Body of pancreas (tissue), 4 donors: Measurements from ENCODE around the gene LEPROT. TPM values are rescaled to one million over a fixed set of nuclear protein-coding genes. Genes with fewer than 3 reads are reported as not detected.
A peak's percentile ranks its signal among the peaks of the same experiment; 100 is the strongest.
"Not testable (repeated sequence)": the region's sequence is repeated elsewhere in the genome, so short reads cannot be mapped to it uniquely, and the experiment has no call there.

Experiments
- ATAC-seq: fragments of 150-250 bp; one replicate; pipeline ENCODE4 v1.9.1; 2016
- DNase-seq, 4 donors: peaks; one replicate each; pipeline ENCODE4 v3.0.0-alpha.2; 2019
- H3K27ac ChIP-seq, 4 donors: fragments of 200-600 bp; sonication (generic); 1 replicate in 3 of 4; 2 replicates in 1 of 4; pipeline versions ENCODE4 v1.5.1 to v1.6.1; 2016 to 2019; ENCODE audit warnings: mild to moderate bottlenecking in 1 of 4, mixed read lengths in 1 of 4, moderate library complexity in 1 of 4
- H3K27me3 ChIP-seq, 2 donors: fragments of 200-600 bp; sonication (generic); one replicate each; pipeline ENCODE4 v1.6.0; 2016; ENCODE audit warnings: mild to moderate bottlenecking in 1 of 2
- H3K36me3 ChIP-seq, 2 donors: fragments of 200-600 bp; sonication (generic); replicated peaks in 1 of 2; 2 replicates each; pipeline ENCODE4 v1.5.1; 2016; ENCODE audit warnings: low read depth in 2 of 2; ENCODE audit not compliant: insufficient read depth in 1 of 2
- H3K4me1 ChIP-seq: fragments of 200-600 bp; sonication (generic); one replicate; pipeline ENCODE4 v1.6.0; 2016
- H3K4me3 ChIP-seq, 2 donors: fragments of 200-600 bp; sonication (generic); 1 replicate in 1 of 2; 2 replicates in 1 of 2; pipeline ENCODE4 v1.5.1; 2016 to 2019
- H3K9me3 ChIP-seq, 3 donors: fragments of 200-600 bp; sonication (generic); 1 replicate in 2 of 3; 2 replicates in 1 of 3; pipeline ENCODE4 v1.5.1; 2016
- CTCF ChIP-seq, 7 experiments: fragments of 450-650 bp in 4 of 7; fragments of 200-600 bp in 3 of 7; sonication (generic) in 3 of 7; IDR thresholded peaks; one replicate each; pipeline ENCODE4 v1.5.1; 2016 to 2019; ENCODE audit warnings: antibody characterized with exemption in 7 of 7
- POLR2A ChIP-seq, 3 donors: fragments of 450-650 bp; IDR thresholded peaks; one replicate each; pipeline ENCODE4 v1.6.1; 2016; ENCODE audit warnings: antibody characterized with exemption in 3 of 3, mild to moderate bottlenecking in 2 of 3
- WGBS, 2 donors: methylation state at CpG; one replicate each; pipeline ENCODE4 v1.1.5; 2017; 5-methylcytosine and 5-hydroxymethylcytosine counted together
- intact Hi-C: fragments of 100-400 bp; cut with DNase I; formaldehyde crosslinking; loops from one replicate; pipeline ENCODE4 v1.15.1; 2023
- total RNA-seq, 2 donors: library from RNA; depleted of rRNA; stranded (reverse); fragments of >200 nt; gene quantifications; one replicate each; pipeline ENCODE4 v1.1.0, GENCODE V29; 2016

LEPROT gene
- total RNA-seq, 2 donors from 2014 or later: 22.7 to 47.7 TPM

GRCh38 chr1:65458730-65459396, 38.4 kb downstream of the LEPROT start:
- intact Hi-C loops: no loop called here
- Histone ChIP-seq H3K27ac (no peak overlapping the region), H3K36me3 (no peaks in the 10 kb centered on the region), H3K27me3 (no peaks in the 10 kb centered on the region), H3K4me1 (peaks cover 5% of the 10 kb centered on the region), H3K4me3 (no peak overlapping the region), H3K9me3 (no peaks in the 10 kb centered on the region)
- TF ChIP-seq CTCF (IDR thresholded peaks at IDR 0.05): no peak
- TF ChIP-seq POLR2A (IDR thresholded peaks at IDR 0.05): no peak
- WGBS, 2 donors: 53 to 67% methylated on average over 2 of the region's 2 CpGs
- no peak for ATAC-seq
- DNase-seq: no peak

- peak; percentile 45 for ATAC-seq
- DNase-seq: no peak
- Histone ChIP-seq H3K27ac (no peak overlapping the region), H3K36me3 (no peaks in the 10 kb centered on the region), H3K4me3 (no peak overlapping the region), H3K27me3 (no peaks in the 10 kb centered on the region), H3K9me3 (no peaks in the 10 kb centered on the region), H3K4me1 (peaks cover 5% of the 10 kb centered on the region)
- intact Hi-C loops: no loop called here
- TF ChIP-seq POLR2A (IDR thresholded peaks at IDR 0.05) (no peak), CTCF (IDR thresholded peaks at IDR 0.05) (peak in 6 of 7 experiments; percentile 23 to 52 (median 40))
- WGBS, 2 donors: 50 to 61% methylated on average over 1 of the region's 1 CpG
Measured at GRCh38 chr1:65459397-65459768, 38.9 kb downstream of the LEPROT start.

DNA sequence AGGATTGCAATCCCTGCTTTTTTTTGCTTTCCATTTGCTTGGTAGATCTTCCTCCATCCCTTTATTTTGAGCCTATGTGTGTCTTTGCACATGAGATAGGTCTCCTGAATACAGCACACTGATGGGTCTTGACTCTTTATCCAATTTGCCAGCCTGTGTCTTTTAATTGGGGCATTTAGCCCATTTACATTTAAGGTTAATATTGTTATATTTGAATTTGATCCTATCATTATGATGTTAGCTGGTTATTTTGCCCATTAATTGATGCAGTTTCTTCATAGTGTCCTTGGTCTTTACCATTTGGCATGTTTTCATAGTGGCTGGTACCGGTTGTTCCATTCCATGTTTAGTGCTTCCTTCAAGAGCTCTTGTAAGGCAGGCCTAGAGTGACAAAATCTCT, 45.4 kb downstream of the LEPROT start:
- ATAC-seq, H3K4me3 ChIP-seq, H3K36me3 ChIP-seq, H3K27ac ChIP-seq, H3K27me3 ChIP-seq, DNase-seq, H3K9me3 ChIP-seq, intact Hi-C loops: not testable (repeated sequence)
- peaks cover 31% of the 10 kb centered on the region for H3K4me1 ChIP-seq
- 90 to 92% methylated on average over 1 of the region's 1 CpG for WGBS, 2 donors

GRCh38 chr1:65467536-65467935, 47.1 kb downstream of the LEPROT start:
- H3K36me3 ChIP-seq: no peaks in the 10 kb centered on the region
- intact Hi-C loops: no loop called here
- H3K4me3 ChIP-seq: no peak overlapping the region
- H3K9me3 ChIP-seq: no peaks in the 10 kb centered on the region
- peaks cover 41% of the 10 kb centered on the region for H3K4me1 ChIP-seq
- H3K27ac ChIP-seq: peak overlapping the region in 3 of 4 donors; percentile 11 to 62 (median 50)
- TF ChIP-seq CTCF (IDR thresholded peaks at IDR 0.05): peak in 1 of 7 experiments; percentile 9
- TF ChIP-seq POLR2A (IDR thresholded peaks at IDR 0.05): peak in 1 of 3 donors; percentile 11
- DNase-seq (peak; percentile 50 to 88 (median 72)), ATAC-seq (peak; percentile 75)
- H3K27me3 ChIP-seq: no peaks in the 10 kb centered on the region
- 29 to 50% methylated on average over 2 to 6 of the region's 6 CpGs for WGBS, 2 donors

DNA sequence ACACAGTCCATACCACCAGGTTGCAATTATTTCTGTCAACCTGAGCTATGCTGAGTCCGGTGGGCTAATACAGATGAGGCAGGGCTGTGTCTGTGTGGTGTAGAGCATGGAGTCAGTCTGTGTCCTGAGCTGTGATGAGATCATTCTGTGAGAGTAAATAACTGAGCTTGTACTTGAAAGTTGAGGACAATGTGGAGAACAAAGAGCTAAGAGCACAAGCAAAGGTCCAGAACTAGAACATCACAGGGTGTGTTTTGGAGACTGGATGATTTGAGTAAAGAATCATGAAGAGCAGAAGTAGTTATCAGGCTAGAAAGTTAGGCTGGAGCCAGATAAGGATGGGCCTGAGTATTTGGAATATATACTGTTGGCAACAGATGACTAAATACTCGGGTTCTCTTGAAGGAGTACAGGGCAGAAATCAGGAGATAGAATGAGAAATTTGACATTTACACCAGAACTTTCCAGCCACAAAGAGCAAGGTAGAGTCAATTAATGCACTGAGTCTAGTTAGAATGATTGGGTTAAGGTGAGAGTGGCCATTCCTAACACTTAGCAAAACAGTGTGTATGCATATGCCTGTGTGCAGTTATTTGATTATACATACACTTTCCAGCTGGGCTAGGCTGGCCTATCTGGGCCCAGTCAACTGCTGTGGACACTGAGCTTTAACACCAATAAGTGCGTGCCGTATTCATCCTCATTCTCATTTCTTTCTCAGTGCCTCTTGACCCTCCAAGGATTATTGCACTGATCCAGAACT, 48.8 kb downstream of the LEPROT start:
- Histone ChIP-seq H3K9me3 (no peaks in the 10 kb centered on the region), H3K36me3 (no peaks in the 10 kb centered on the region), H3K4me1 (peaks cover 45% of the 10 kb centered on the region), H3K4me3 (no peak overlapping the region), H3K27me3 (no peaks in the 10 kb centered on the region), H3K27ac (no peak overlapping the region)
- DNase-seq: no peak
- intact Hi-C loops: no loop called here
- ATAC-seq: peak; percentile 53
- 59 to 62% methylated on average over 4 of the region's 4 CpGs for WGBS, 2 donors
- TF ChIP-seq CTCF (IDR thresholded peaks at IDR 0.05) (no peak), POLR2A (IDR thresholded peaks at IDR 0.05) (no peak)
